Caki2 (cell line): ENCODE data around the gene PDIK1L. TPM values are rescaled to one million over a fixed set of nuclear protein-coding genes. Genes with fewer than 3 reads are reported as not detected.

Experiments
- DNase-seq: peaks from one replicate; pipeline ENCODE4 v3.0.0-alpha.2; 2015; ENCODE audit warnings: low read depth
- in situ Hi-C: cut with HindIII; loops from 2 replicates; pipeline ENCODE4 v1.10.0; 2016; ENCODE audit warnings: low sequenced_read_pairs, low pct_unique_long_range_greater_than_20kb, mixed read lengths
- total RNA-seq: library from RNA; depleted of rRNA; stranded (reverse); fragments of >200 nt; shearing (Covaris generic); gene quantifications from 2 replicates; pipeline ENCODE4 v1.2.3, GENCODE V29; 2014; ENCODE audit warnings: low replicate concordance; rRNA removed

PDIK1L gene
- total RNA-seq, 1 experiment from 2014 or later: 5.7 TPM

- in situ Hi-C loops: no loop called here
Observed at GRCh38 chr1:26163684-26164035, 52.0 kb downstream of the PDIK1L start.

GRCh38 chr1:26164036-26164860, 52.6 kb downstream of the PDIK1L start:
- in situ Hi-C loops: no loop called here

More at GRCh38 chr1:26163684-26164035, 52.0 kb downstream of the PDIK1L start:
- no peak for DNase-seq

GRCh38 chr1:26164861-26165842, 53.5 kb downstream of the PDIK1L start:
- in situ Hi-C loops: no loop called here
- no peak for DNase-seq

More at GRCh38 chr1:26164036-26164860, 52.6 kb downstream of the PDIK1L start:
- DNase-seq: peak; percentile 26

GRCh38 chr1:26166719-26167281, 55.2 kb downstream of the PDIK1L start:
- DNase-seq: no peak
- in situ Hi-C loops: no loop called here

GRCh38 chr1:26168410-26169197, 57.0 kb downstream of the PDIK1L start, which contains the start of gene C1orf232:
C1orf232 (minus strand) TSS chr1:26168963; CDS start chr1:26168499, 464 bp downstream.
- DNase-seq: no peak
- in situ Hi-C loops: no loop called here

GRCh38 chr1:26169198-26169554, 57.6 kb downstream of the PDIK1L start:
- no peak for DNase-seq
- in situ Hi-C loops: no loop called here

GRCh38 chr1:26169669-26170471, 58.2 kb downstream of the PDIK1L start, which contains the start of gene ZNF593:
ZNF593 (plus strand) TSS chr1:26169908; CDS start chr1:26169984, 76 bp downstream.
- peak; percentile 76 for DNase-seq
- in situ Hi-C loops: no loop called here

GRCh38 chr1:26170472-26170821, 58.8 kb downstream of the PDIK1L start:
- in situ Hi-C loops: no loop called here

GRCh38 chr1:26171084-26172072, 59.8 kb downstream of the PDIK1L start, which contains the start of gene ZNF593OS:
ZNF593OS (minus strand) TSS chr1:26171832; CDS start chr1:26171661, 171 bp downstream.
- no peak for DNase-seq
- in situ Hi-C loops: no loop called here

More at GRCh38 chr1:26170472-26170821, 58.8 kb downstream of the PDIK1L start:
- DNase-seq: no peak

Other genes starting within 250 kb of the PDIK1L start
- 7.0 and 14.1 TPM in 2 replicates for gene PAQR7, start 236.1 kb upstream of the PDIK1L start, total RNA-seq
- 65.2 and 92.4 TPM in 2 replicates for gene STMN1, start 205.4 kb upstream of the PDIK1L start, total RNA-seq
- 11.8 and 16.6 TPM in 2 replicates for gene PAFAH2, start 113.8 kb upstream of the PDIK1L start, total RNA-seq
- not detected in 2 replicates for gene EXTL1, start 90.0 kb upstream of the PDIK1L start, total RNA-seq
- gene SLC30A2, start 65.7 kb upstream of the PDIK1L start, total RNA-seq: not detected in 2 replicates
- gene TRIM63, start 44.2 kb upstream of the PDIK1L start, total RNA-seq: not detected in 2 replicates
- 0.14 TPM in 1 of 2 replicates, not detected in the other for gene FAM110D, start 47.3 kb downstream of the PDIK1L start, total RNA-seq
- gene C1orf232, start 57.1 kb downstream of the PDIK1L start, total RNA-seq: not detected in 2 replicates
- 49.8 and 92.3 TPM in 2 replicates for gene ZNF593, start 58.1 kb downstream of the PDIK1L start, total RNA-seq
- not detected in 2 replicates for gene ZNF593OS, start 60.0 kb downstream of the PDIK1L start, total RNA-seq
- gene CNKSR1, start 65.7 kb downstream of the PDIK1L start, total RNA-seq: not detected in 2 replicates
- gene CATSPER4, start 78.8 kb downstream of the PDIK1L start, total RNA-seq: not detected in 2 replicates
- 16.7 and 20.8 TPM in 2 replicates for gene CEP85, start 122.4 kb downstream of the PDIK1L start, total RNA-seq
- 7.4 and 12.5 TPM in 2 replicates for gene SH3BGRL3, start 168.3 kb downstream of the PDIK1L start, total RNA-seq
- 4.2 and 12.1 TPM in 2 replicates for gene UBXN11, start 194.8 kb downstream of the PDIK1L start, total RNA-seq
- gene CD52, start 206.1 kb downstream of the PDIK1L start, total RNA-seq: not detected in 2 replicates
- gene CRYBG2, start 242.3 kb downstream of the PDIK1L start, total RNA-seq: 13.2 TPM in 1 of 2 replicates, not detected in the other